G401 (cell line): ENCODE data around the gene NEK1. TPM values are rescaled to one million over a fixed set of nuclear protein-coding genes. Genes with fewer than 3 reads are reported as not detected.
A peak's percentile ranks its signal among the peaks of the same experiment; 100 is the strongest.

ENCODE experiments used
- DNase-seq: peaks from one replicate; pipeline ENCODE4 v3.0.0-alpha.2; 2015; ENCODE audit warnings: low spot score
- in situ Hi-C: cut with HindIII; loops from 2 replicates; pipeline ENCODE4 v1.10.0; 2016; ENCODE audit warnings: low sequenced_read_pairs, mixed read lengths
- total RNA-seq: library from RNA; depleted of rRNA; stranded (reverse); fragments of >200 nt; shearing (Covaris generic); gene quantifications from 2 replicates; pipeline ENCODE4 v1.2.3, GENCODE V29; 2014; rRNA removed

The NEK1 gene
- total RNA-seq, result 3.0 and 3.9 TPM in 2 replicates

- peak; percentile 93 for DNase-seq
- in situ Hi-C loops, result no loop called here
Observed at GRCh38 chr4:169611991-169612870, at the start of gene NEK1. Gene NEK1, minus strand, starts transcription at chr4:169612583. Its CDS starts 9,953 bp downstream, at chr4:169602630.

- in situ Hi-C loops, result no loop called here
- DNase-seq, result no peak
Observed at GRCh38 chr4:169661761-169662160, 49.4 kb upstream of the NEK1 start.

- DNase-seq, result peak; percentile 37
- in situ Hi-C loops, result no loop called here
Observed at GRCh38 chr4:169660929-169661328, 48.5 kb upstream of the NEK1 start.

GRCh38 chr4:169659716-169660670 lies 47.6 kb upstream of the NEK1 start:
- DNase-seq, result peak; percentile 98
- in situ Hi-C loops, result no loop called here

GRCh38 chr4:169658975-169659715 lies 46.8 kb upstream of the NEK1 start:
- in situ Hi-C loops, result no loop called here
- no peak for DNase-seq

GRCh38 chr4:169658196-169658595 lies 45.8 kb upstream of the NEK1 start:
- in situ Hi-C loops, result no loop called here
- DNase-seq, result no peak

GRCh38 chr4:169657470-169658107 lies 45.2 kb upstream of the NEK1 start:
- DNase-seq, result no peak
- in situ Hi-C loops, result no loop called here

- in situ Hi-C loops, result no loop called here
- no peak for DNase-seq
Observed at GRCh38 chr4:169655401-169655800, 43.0 kb upstream of the NEK1 start.

GRCh38 chr4:169652535-169652934 lies 40.2 kb upstream of the NEK1 start:
- no peak for DNase-seq
- in situ Hi-C loops, result no loop called here

- no peak for DNase-seq
Observed at GRCh38 chr4:169650227-169650936, 38.0 kb upstream of the NEK1 start.

GRCh38 chr4:169649545-169650226 lies 37.3 kb upstream of the NEK1 start:
- in situ Hi-C loops, result no loop called here
- DNase-seq, result no peak

More at GRCh38 chr4:169650227-169650936, 38.0 kb upstream of the NEK1 start:
- in situ Hi-C loops, result no loop called here

- DNase-seq, result no peak
- in situ Hi-C loops, result no loop called here
Observed at GRCh38 chr4:169645627-169646026, 33.2 kb upstream of the NEK1 start.

- no peak for DNase-seq
- in situ Hi-C loops, result no loop called here
Observed at GRCh38 chr4:169644802-169645201, 32.4 kb upstream of the NEK1 start.

- DNase-seq, result no peak
- in situ Hi-C loops, result no loop called here
Observed at GRCh38 chr4:169640261-169640870, 28.0 kb upstream of the NEK1 start.

GRCh38 chr4:169634975-169635374 lies 22.6 kb upstream of the NEK1 start:
- DNase-seq, result no peak
- in situ Hi-C loops, result no loop called here

GRCh38 chr4:169632896-169633295 lies 20.5 kb upstream of the NEK1 start:
- no peak for DNase-seq
- in situ Hi-C loops, result no loop called here

GRCh38 chr4:169630069-169630468 lies 17.7 kb upstream of the NEK1 start:
- no peak for DNase-seq
- in situ Hi-C loops, result no loop called here
